ENCODE results near the gene HOXA5.

HOXA5 gene

DNA sequence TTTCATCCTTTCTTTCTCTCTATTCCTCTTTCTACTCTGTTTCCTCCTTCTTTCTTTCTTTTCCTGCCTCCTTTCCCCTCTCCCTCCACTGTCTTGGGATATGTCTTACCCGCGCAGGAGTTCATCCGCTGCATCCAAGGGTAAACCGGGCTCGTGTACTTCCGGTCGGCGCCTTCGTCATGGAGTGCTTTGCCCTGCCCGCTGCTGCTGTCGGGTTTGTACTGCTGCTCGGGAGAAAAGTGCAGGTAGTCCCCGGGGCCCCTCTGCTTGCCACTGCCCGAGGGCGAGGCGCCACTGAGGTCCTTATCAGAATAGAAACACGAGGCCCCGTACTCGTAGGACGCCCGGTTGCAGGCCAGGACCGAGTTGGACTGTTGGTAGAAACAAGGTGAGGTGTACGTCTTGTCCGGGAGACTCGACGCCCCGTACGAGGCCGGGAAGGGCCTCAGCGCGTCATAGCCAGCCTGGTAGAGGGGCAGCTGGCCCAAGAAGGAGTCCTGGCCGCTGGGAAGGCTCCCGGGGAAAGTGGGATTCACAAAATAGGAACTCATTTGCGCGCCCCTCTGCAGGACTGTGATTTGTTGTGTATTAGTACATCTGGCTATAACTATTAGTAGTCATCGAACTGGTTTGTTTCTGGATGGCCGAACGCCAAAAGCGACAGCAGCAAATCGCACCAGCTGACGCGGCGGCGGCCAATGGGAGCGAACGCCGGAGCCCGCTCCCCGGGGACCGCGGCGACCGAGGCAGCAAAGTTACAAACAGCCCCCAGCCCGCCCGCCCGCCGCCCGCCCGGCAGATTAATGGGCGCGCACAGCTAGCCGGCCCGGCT is 3.9 kb upstream of the HOXA5 start, which contains the start of gene HOXA6:
TSS of gene HOXA6 (minus strand) at position 576 of the 832 bp plus-strand sequence. CDS start at position 551, 25 bp downstream.
- no peak for FAIRE-seq

DNA sequence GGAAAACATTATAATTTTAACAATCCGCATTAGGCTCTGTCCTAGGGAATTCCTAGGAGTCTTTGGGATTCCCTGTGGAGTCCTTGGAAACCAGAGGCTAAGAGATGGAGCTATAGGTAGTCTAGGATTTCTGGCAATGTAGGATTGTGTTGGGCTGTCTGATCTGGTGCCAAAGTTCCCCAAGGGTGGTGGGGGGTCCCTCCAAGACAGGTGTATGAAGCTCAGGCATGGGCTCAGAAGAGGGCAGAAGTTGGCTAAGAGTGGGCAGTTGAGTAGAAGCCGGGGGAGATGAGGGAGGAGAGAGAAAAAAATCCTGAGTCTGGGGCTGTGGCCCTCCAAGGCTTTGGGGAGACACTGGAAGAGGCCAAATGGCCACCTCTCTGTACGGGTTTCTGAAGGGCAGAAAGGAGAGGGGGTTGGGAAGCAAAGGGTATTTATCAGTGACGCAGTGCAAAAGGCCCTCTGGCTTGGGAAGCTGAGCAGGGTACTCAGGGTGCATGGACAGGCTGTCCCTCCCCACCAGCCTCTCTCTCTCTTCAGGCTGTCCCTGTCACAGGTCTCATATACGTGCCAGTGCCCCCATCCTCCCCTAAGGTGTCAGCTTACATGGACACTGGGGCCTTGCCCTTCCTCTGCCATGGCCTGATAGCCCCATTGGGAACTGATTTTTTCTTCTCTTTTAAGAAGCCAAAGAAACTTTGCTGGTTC is 3.2 kb upstream of the HOXA5 start:
- FAIRE-seq, result no peak

DNA sequence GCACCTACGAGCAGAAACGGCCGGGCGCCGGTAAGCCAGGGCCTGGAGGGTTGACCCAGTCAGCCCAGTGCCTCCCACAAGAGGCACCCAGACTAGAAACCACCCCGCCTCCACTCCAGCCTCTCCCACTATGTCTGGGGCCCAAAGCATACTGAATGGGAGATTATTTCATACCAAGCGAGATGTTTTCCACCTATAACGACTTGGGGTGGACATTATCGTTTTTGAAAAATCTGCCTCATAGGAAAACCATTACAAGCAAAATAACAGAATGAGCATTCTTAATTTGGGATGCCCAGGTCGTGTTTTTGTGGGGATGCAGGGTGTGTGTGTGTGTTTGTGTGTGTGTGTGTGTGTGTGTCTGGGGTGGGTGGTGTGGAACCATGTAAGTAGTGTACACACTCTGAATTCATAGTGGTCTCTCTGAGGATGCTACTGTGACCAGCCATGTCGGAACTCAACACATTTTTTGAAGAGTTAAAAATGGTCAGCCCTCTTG is 2.5 kb upstream of the HOXA5 start:
- no peak for FAIRE-seq

DNA sequence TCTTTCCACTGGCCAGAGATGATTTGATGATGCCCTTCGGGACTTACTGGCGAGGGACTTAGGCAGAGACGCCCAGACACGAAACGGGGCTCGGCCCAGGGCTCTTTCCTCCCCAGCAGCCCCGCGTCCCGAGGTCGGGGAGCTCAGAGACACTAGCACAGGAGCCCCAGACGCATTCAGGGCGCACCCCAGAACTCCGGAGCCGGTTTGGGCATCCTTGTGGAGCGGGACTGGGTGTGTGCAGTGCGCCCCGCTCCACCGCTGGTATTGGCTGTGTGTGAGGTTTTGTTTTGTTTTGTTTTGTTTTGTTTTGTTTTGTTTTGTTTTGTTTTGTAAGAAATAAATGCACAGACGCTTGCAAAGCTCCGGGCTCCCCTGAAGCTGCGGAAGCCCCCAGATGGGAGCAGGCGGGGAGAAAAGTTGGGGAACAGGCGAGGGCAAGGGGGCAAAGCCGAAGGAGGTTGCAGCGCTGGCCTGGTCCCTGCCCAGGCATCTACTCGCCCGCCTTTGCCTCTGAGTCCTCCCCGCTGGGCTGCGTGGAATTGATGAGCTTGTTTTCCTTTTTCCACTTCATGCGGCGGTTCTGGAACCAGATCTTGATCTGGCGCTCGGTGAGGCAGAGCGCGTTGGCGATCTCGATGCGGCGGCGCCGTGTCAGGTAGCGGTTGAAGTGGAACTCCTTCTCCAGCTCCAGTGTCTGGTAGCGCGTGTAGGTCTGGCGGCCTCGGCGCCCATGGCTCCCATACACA is 1.9 kb upstream of the HOXA5 start:
- FAIRE-seq, result no peak

DNA sequence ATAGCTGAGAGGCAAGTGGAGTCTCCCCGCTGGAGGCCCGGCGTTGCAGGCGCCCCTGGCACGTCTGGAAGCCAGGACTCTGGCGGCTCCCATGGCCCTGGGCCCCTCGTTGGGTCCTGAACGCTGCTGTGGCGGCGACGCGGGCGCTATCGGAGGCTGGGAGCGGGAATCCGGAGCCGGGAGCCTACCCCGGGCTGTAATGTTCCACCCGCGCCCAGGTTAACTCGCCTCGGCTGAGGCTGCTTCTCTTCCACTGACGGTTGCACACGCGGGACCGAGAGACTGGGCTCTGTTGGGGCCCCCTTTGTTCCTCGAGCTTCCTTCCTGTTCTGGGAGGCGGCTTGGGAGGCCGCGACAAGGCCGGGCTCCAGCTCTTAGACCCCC is 1.3 kb upstream of the HOXA5 start:
- no peak for FAIRE-seq

DNA sequence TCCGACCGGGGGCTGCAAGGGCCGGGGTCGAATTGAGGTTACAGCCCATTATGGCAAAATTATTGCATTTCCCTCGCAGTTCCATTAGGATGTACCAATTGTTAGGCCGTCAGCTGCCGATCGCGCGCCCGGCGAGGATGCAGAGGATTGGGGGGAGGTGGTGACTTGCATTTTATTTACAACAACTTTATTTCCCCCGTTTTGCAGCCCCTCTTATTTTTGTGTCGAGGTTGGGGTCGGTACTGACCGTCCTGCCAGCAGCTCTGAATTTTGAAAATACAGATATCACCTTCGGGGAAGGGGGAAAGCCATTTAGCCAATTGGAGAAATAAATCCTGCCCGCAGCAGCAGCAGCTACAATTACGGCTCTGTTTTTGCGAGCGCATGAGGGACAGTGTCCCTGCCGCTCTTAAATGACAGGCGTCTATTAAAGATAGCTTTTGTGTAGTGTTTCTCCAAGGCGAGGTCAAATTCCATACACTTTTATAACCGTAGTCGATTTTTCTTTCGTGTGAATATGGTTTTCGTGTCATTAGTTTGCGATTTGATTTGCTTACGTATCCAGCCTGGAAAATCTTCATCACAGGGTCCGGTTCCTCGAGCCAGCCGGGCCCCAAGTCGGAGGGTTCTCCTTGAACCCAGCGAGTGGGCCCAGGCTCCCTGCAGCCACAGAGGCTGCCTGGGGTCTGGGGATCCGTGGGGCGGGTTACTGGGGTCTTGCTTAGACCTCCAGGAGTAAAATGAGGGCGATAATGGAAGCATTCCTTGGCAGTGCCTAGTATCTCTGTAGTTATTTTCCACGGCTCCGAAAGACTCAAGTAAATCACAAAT is 684 bp upstream of the HOXA5 start:
- no peak for FAIRE-seq

DNA sequence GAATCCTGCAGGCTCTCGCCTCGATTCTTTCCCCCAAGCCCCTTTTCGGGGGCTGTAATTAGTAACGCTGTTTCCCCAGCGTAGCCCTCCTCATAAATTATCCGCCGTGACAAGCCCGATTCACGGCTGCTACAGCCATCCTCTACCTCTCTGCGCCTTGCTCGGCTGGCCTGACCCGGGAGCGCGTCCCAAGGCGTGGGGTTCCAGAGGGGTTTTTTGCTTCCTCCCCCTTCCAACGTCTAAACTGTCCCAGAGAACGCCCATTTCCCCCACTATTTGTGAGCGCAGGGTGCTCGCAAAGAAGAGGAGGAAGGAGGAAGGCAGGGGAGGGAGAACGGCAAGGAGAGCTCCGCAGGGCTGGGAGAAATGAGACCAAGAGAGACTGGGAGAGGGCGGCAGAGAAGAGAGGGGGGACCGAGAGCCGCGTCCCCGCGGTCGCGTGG is 880 bp downstream of the HOXA5 start:
- no peak for FAIRE-seq

DNA sequence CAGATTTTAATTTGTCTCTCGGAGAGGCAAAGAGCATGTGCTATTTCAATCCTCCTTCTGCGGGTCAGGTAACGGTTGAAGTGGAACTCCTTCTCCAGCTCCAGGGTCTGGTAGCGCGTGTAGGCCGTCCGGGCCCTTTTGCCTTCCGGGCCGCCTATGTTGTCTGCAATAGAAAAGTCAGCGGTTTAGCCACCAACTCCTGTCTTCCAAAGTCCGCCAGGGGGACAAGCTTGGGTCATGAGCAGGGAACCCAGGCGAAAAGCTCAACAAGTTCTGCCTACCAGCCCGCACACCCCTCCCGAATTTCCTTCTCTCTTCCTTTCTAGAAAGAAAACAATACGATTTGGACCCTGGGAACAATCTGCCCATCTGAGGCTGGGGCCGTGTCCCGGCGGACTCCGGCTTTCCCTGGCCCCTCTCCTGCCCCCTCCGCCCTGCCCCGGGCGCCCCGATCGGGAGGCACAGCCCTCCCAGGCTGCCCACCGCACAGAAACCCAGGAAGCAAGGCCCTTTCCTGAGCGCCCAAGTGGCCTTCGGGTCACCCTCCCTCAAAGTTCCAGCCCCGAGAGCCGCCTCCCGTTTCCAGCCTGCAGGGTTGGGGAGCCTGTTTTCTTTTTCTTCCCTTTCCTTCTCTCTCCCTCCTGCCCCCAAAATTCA is 1.4 kb downstream of the HOXA5 start:
- no peak for FAIRE-seq

DNA sequence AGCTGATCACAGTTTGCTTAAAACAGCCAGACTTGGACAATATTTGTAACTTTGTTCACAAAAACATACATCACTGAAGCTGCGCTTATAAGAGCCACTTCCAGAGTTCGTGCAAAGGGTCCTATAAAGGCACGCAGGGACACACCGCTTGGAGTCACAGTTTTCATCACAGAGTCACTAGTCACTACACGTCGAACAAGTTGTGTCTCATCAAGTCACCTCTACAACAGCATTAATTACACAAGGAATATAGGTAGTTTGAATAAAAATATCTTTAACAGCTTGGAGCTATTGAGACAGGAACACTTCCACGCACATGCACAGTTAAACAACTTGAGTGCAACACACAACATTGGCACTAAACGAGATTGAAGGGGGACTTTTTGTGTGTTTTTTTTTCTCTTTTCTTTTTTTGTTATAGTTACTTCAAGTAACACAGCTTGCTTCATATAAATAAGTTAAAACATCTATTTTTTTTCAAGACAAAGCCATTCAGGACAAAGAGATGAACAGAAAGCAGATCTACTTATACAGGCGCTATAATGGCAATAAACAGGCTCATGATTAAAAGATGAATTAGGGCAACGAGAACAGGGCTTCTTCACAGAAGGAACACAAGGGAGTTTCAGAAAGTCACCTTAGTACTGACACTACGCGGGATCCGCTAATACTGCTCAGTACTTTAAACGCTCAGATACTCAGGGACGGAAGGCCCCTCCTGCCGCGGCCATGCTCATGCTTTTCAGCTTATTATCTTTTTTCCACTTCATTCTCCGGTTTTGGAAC is 2.2 kb downstream of the HOXA5 start:
- no peak for FAIRE-seq

DNA sequence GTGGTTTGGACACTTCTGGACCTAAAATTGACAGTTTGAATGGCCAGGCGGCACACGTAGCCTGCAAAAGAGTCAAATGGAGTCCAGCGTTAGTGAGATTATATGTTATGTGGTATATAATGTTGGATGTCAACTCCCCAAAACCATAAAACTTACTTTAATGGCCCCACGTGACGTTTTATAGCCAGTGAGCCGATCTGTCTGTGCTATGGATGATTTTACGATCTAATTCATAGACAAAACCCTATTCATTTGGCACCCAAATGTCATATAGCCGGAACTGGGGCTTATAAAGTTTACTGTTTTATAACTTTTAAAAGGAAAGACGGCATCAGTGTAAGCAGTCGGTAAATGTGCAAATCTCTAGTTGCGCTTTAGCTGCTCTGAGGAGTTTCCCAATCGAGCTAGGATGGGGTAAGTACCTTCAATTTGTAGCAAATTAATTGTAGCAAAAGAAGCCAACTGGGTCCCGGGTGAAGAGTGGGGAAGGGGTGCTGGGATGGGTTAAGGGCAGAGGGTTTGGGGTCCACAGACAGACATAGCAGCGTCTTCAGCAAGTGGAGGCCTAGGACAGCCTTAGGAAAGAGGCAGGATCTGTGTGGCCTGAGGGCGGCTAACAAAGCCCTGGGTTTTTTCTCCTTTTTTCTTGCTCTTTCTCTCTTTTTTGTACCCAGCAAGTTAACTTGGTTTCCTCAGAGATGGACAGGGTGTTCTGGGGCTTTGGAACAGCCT is 3.2 kb downstream of the HOXA5 start:
- FAIRE-seq, result peak; percentile 66

DNA sequence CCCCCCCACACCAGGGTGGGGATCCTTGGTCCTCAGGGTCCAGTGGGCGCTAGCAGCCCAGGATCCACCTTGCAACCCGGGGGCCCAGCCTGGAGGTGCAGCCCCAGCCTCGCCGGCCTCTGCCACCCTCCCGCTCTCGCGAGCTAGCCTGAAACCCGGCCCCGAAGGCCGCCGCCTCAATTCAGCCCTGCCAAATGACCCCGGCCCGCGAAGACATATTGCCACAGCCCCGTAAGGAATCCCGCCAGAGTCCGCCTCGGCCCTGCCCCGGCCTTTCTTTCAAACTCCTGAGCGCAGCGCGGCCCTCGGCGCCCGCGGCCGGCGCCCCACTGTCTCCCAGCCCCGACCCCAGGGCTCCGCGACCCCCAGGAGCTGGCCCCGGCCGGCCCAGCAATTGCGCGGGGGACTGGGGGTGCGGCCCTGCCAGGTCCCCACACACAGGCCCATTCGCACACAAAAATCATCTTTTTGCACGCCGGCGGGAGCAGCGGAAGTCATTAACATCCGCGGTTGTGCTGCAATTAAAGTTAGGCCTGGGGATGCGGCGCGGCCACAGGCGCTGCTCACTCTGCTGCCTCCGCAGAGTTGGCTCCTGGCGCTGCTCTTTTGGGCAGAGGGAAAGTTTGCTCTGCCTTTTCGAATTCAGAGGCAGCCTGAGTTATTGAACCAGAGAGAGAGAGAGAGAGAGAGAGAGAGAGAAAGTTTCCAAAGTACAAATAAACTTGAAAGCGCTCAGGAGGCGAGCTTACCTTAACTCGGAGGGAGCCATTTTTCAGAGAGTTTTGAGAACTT is 4.0 kb downstream of the HOXA5 start:
- no peak for FAIRE-seq

DNA sequence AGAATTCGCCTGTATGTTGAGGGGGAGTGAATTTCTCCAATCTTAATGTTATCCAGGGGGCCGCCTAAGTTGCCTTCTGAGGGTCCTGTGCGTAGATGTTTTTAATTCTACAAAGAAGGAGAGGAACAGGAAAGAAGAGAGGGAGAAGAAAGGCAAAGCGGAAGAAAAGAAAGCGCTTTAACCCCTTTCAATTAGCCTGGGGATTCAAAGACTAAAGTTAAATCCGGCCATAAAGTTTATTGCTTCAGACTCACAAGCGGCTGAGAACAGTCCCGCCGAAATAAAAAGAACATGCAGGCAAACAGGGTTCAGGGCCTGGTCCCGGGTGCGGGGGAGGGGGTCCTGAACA is 4.5 kb downstream of the HOXA5 start:
- FAIRE-seq, result no peak

DNA sequence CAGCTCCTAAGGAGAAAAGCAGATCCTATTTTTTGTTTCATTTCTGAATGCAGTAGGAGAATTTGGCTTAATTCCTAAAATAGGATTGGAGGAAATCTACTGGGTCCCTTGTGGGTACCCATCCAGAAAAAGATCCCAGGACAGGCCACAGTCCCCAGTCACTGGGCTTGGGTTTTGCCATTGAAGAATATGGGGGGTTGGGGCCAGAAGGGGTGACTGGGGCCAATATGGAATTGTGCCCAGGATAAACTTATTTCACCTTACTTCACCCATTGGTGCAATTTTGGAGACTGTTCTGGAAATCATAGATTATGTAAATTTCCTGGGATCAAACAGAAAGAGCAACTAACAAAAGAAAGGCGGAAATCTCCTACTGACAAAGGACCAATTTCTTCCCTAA is 5.0 kb downstream of the HOXA5 start:
- FAIRE-seq, result no peak

DNA sequence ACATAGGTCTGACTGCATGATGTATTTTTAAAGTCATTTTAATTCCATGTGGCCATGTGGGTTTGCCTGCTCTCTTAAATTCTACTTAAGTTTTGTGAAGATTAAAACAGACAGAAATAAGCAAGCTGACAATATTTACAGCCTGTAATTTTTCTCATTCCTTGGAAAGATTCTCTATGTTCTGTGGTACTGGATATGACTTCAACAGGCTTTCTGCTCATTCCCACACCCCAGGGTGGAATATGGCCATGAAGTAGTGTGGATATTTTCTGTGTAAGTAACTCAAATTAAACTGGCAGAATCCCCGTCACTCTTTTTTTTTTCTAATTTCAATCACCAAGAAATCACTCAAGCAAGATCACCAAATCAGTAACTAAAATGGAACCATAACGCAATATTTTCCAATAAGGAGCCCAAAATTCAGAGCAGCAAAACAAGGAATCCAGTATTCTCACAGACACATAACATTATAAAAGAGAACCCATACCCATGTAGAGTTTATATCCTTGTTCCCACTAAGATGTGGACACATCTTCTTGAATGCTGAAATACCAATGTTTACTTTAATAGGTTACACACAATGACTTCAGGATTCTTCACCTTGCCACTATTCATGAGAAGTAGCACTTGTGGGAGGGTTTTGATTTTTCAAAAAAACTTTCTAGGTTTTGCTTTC is 5.7 kb downstream of the HOXA5 start:
- FAIRE-seq, result no peak

DNA sequence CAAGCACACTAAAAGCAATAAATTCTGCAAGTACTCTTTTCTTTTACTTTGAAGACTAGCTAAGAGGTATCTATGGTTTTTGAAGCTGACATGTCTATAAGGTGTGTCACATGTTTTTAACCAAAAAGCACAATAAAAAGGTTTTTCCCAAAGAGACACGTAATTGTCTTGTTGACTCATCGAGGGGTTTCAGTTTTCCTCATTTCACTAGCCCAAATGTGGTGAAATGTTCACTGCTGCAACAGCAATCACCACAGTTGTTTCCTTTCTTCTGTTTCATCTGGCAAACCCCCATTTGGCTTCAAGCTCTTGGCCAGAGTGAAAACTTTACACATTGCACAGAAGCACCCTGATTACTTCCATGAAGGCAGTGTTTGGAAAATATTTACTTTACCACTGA is 9.1 kb downstream of the HOXA5 start:
- no peak for FAIRE-seq

DNA sequence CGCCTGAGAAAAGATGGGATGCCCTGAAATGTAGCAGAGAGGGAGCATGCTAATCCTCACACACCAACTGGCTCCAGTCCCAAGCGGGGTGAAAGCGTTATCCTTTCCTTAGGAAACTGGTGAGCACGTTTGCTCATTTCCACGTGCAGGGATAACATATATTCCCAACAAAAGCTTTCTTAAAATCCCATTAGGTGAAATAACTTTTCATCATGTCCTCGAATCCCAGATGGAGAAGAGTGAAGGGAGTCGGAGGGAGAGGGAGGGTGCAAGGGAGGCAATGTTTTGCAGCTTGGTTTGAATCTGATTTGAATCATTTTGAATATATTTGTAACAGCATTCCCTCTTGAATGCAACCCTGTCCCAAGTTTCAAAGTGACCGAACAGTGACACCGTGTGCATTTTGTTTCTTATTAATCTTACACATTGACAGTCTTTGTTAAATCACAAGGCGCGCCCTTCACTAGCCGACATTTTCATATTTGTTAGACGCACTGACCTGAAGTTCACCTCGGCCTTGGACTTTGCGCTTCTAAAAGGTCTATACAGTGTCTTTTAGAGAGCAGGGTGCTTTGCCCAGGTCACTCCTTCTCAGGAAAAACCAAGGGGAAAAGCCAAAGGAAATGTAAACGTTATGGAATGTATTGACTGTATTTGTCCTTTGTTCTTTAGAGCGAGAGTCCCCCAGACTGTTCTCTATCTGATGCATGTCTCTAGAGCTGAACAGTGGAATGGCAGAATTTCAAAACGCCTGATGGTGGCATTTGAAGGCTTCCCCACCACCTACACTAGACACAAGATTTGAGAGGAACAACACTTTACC is 9.9 kb downstream of the HOXA5 start:
- FAIRE-seq, result no peak

DNA sequence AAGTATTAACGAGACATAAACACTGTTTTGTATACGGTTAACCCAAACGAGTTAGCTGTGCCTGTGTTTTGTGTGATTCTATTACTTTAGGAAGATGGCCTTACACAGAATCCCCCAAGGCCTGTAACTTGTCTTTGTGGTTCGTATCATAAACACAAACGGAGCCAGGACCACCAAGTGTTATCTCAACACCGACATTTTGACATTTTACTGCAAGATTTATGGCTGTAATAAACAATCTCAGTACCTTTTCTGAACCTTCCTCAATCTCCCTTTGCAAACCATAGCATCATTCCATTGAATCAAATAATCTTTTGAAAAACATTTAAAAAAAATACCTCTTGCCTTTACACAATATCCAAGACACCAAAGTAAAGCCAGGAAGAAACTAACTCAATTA is 10.5 kb downstream of the HOXA5 start:
- FAIRE-seq, result no peak

DNA sequence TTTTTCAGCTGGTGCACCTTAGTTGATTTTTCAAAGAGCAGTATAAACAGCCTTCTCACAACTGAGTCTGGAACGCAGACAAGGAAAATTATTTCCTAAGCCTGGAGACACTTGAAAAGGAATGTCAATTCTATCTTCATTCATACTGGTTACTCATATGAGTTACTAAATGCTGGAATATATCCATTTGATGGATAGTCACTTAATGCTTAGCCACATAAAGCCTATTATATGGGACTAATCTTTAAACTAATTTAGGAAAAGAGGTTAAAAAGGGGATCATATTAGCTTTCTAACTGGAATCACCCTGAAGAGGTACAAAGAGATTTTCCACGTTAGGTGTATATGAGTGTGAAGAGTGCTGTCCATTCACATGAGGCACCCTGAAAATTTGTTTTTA is 11.3 kb downstream of the HOXA5 start:
- no peak for FAIRE-seq
